ENCODE results near the gene TRMT10C. TPM values are rescaled to one million over a fixed set of nuclear protein-coding genes. Genes with fewer than 3 reads are reported as not detected.

The TRMT10C gene
- total RNA-seq, 1 donor from 2014 or later = 26.8 TPM

DNA sequence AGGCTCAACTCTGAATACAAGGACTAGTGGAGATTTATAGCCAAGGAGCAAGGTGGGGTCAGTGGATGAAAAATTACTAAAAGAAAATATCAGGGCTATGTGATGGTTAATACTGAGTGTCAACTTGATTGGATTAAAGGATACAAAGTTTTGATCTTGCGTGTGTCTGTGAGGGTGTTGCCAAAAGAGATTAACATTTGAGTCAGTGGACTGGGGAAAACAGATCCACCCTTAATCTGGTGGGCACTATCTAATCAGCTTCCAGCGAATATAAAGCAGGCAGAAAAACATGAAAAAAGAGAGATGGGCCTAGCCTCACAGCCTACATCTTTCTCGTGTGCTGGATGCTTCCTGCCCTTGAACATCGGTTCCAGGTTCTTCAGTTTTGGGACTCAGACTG, 34.2 kb upstream of the TRMT10C start:
- H3K36me3 Mint-ChIP-seq (ENCODE audit: low read depth, unreplicated experiment) = no peaks in the 10 kb centered on the region
- H3K4me3 Mint-ChIP-seq (ENCODE audit: unreplicated experiment) = no peak overlapping the region
- no peaks in the 10 kb centered on the region for H3K79me2 ChIP-seq (ENCODE audit: insufficient read depth, low read length)
- no peak for TF ChIP-seq CTCF (IDR thresholded peaks at IDR 0.05; ENCODE audit: insufficient read depth, low read depth, low read length)
- no peak for TF ChIP-seq EZH2 (IDR thresholded peaks at IDR 0.05; ENCODE audit: insufficient read depth, low read length)
- no peaks in the 10 kb centered on the region for H4K20me1 ChIP-seq (ENCODE audit: insufficient read depth, low read length)
- H3K36me3 ChIP-seq (ENCODE audit: insufficient read depth, low read length) = no peaks in the 10 kb centered on the region
- no peak overlapping the region for H3K27ac Mint-ChIP-seq (ENCODE audit: unreplicated experiment)
- no peak overlapping the region for H3K4me3 ChIP-seq (ENCODE audit: insufficient read depth, low read depth, low read length)
- H3K9me3 Mint-ChIP-seq (ENCODE audit: unreplicated experiment) = no peaks in the 10 kb centered on the region
- H3K9ac ChIP-seq (ENCODE audit: low read length) = no peak overlapping the region
- H3K4me1 Mint-ChIP-seq (ENCODE audit: low read depth, unreplicated experiment) = peaks cover 12% of the 10 kb centered on the region
- H2AFZ ChIP-seq (ENCODE audit: low read depth, low read length) = no peak overlapping the region
- FAIRE-seq (no peak), DNase-seq (ENCODE audit: low read depth) (no peak)
- no peaks in the 10 kb centered on the region for H3K9me3 ChIP-seq (ENCODE audit: insufficient read depth, low read depth, low read length)
- H3K4me2 ChIP-seq (ENCODE audit: low read length) = no peak overlapping the region
- H3K4me1 ChIP-seq (ENCODE audit: insufficient read depth, low read length) = no peaks in the 10 kb centered on the region
- H3K27me3 ChIP-seq (ENCODE audit: insufficient read depth, low read length) = peaks cover 8% of the 10 kb centered on the region
- no peak overlapping the region for H3K27ac ChIP-seq (ENCODE audit: low read depth, low read length)
- no peaks in the 10 kb centered on the region for H3K27me3 Mint-ChIP-seq (ENCODE audit: low read depth, unreplicated experiment)

- Histone ChIP-seq H3K4me3 (ENCODE audit: insufficient read depth, low read depth, low read length) (no peak overlapping the region), H3K4me2 (ENCODE audit: low read length) (no peak overlapping the region), H3K4me1 (ENCODE audit: insufficient read depth, low read length) (no peaks in the 10 kb centered on the region), H3K79me2 (ENCODE audit: insufficient read depth, low read length) (no peaks in the 10 kb centered on the region), H3K36me3 (ENCODE audit: insufficient read depth, low read length) (no peaks in the 10 kb centered on the region), H3K27me3 (ENCODE audit: insufficient read depth, low read length) (peaks cover 4% of the 10 kb centered on the region), H3K9ac (ENCODE audit: low read length) (no peak overlapping the region), H2AFZ (ENCODE audit: low read depth, low read length) (no peak overlapping the region), H4K20me1 (ENCODE audit: insufficient read depth, low read length) (no peaks in the 10 kb centered on the region), H3K9me3 (ENCODE audit: insufficient read depth, low read depth, low read length) (no peaks in the 10 kb centered on the region), H3K27ac (ENCODE audit: low read depth, low read length) (no peak overlapping the region)
- no peaks in the 10 kb centered on the region for H3K36me3 Mint-ChIP-seq (ENCODE audit: low read depth, unreplicated experiment)
- TF ChIP-seq EZH2 (IDR thresholded peaks at IDR 0.05; ENCODE audit: insufficient read depth, low read length) (no peak), CTCF (IDR thresholded peaks at IDR 0.05; ENCODE audit: insufficient read depth, low read depth, low read length) (no peak)
- no peaks in the 10 kb centered on the region for H3K9me3 Mint-ChIP-seq (ENCODE audit: unreplicated experiment)
- H3K27me3 Mint-ChIP-seq (ENCODE audit: low read depth, unreplicated experiment) = no peaks in the 10 kb centered on the region
- no peak overlapping the region for H3K4me3 Mint-ChIP-seq (ENCODE audit: unreplicated experiment)
- no peak overlapping the region for H3K27ac Mint-ChIP-seq (ENCODE audit: unreplicated experiment)
- peaks cover 12% of the 10 kb centered on the region for H3K4me1 Mint-ChIP-seq (ENCODE audit: low read depth, unreplicated experiment)
- FAIRE-seq = no peak
- DNase-seq (ENCODE audit: low read depth) = no peak
Observed at GRCh38 chr3:101527906-101528305, 33.8 kb upstream of the TRMT10C start.

GRCh38 chr3:101529816-101530685, 31.6 kb upstream of the TRMT10C start:
- DNase-seq (ENCODE audit: low read depth) = no peak
- H3K4me3 Mint-ChIP-seq (ENCODE audit: unreplicated experiment) = no peak overlapping the region
- H3K4me1 Mint-ChIP-seq (ENCODE audit: low read depth, unreplicated experiment) = peaks cover 16% of the 10 kb centered on the region
- H3K4me3 ChIP-seq (ENCODE audit: insufficient read depth, low read depth, low read length) = no peak overlapping the region
- H2AFZ ChIP-seq (ENCODE audit: low read depth, low read length) = no peak overlapping the region
- no peak overlapping the region for H3K9ac ChIP-seq (ENCODE audit: low read length)
- no peaks in the 10 kb centered on the region for H3K4me1 ChIP-seq (ENCODE audit: insufficient read depth, low read length)
- H3K9me3 Mint-ChIP-seq (ENCODE audit: unreplicated experiment) = no peaks in the 10 kb centered on the region
- H3K4me2 ChIP-seq (ENCODE audit: low read length) = no peak overlapping the region
- H3K36me3 ChIP-seq (ENCODE audit: insufficient read depth, low read length) = no peaks in the 10 kb centered on the region
- no peak overlapping the region for H3K27ac Mint-ChIP-seq (ENCODE audit: unreplicated experiment)
- no peaks in the 10 kb centered on the region for H3K36me3 Mint-ChIP-seq (ENCODE audit: low read depth, unreplicated experiment)
- no peaks in the 10 kb centered on the region for H3K79me2 ChIP-seq (ENCODE audit: insufficient read depth, low read length)
- TF ChIP-seq EZH2 (IDR thresholded peaks at IDR 0.05; ENCODE audit: insufficient read depth, low read length) (no peak), CTCF (IDR thresholded peaks at IDR 0.05; ENCODE audit: insufficient read depth, low read depth, low read length) (no peak)
- FAIRE-seq = no peak
- peaks cover 5% of the 10 kb centered on the region for H3K27me3 ChIP-seq (ENCODE audit: insufficient read depth, low read length)
- no peak overlapping the region for H3K27ac ChIP-seq (ENCODE audit: low read depth, low read length)
- H3K9me3 ChIP-seq (ENCODE audit: insufficient read depth, low read depth, low read length) = no peaks in the 10 kb centered on the region
- no peaks in the 10 kb centered on the region for H4K20me1 ChIP-seq (ENCODE audit: insufficient read depth, low read length)
- no peaks in the 10 kb centered on the region for H3K27me3 Mint-ChIP-seq (ENCODE audit: low read depth, unreplicated experiment)
